GM18519 (cell line): ENCODE results near the gene PPP2R3A.
"Not testable (repeated sequence)": the region's sequence is repeated elsewhere in the genome, so short reads cannot be mapped to it uniquely, and the experiment has no call there.

Experiments
- ATAC-seq: cut with Tn5 transposase; IDR thresholded peaks from one replicate; pipeline ENCODE4 v1.9.1; 2021; ENCODE audit warnings: mild to moderate bottlenecking, moderate library complexity; ENCODE audit not compliant: unreplicated experiment, low FRiP score

Gene PPP2R3A

GRCh38 chr3:135965506-135966270 is at the start of gene PPP2R3A:
PPP2R3A (plus strand) TSS chr3:135965728; CDS start chr3:136001499, 35,771 bp downstream.
- peak; percentile 68 for ATAC-seq

- no peak for ATAC-seq
Observed at GRCh38 chr3:135916310-135916709, 49.2 kb upstream of the PPP2R3A start.

GRCh38 chr3:135917076-135917475 is 48.5 kb upstream of the PPP2R3A start:
- no peak for ATAC-seq

GRCh38 chr3:135917927-135918597 is 47.5 kb upstream of the PPP2R3A start:
- no peak for ATAC-seq

- ATAC-seq, result no peak
Observed at GRCh38 chr3:135918600-135918999, 46.9 kb upstream of the PPP2R3A start.

- no peak for ATAC-seq
Observed at GRCh38 chr3:135920275-135920674, 45.3 kb upstream of the PPP2R3A start.

GRCh38 chr3:135922903-135923250 is 42.7 kb upstream of the PPP2R3A start:
- no peak for ATAC-seq

- no peak for ATAC-seq
Observed at GRCh38 chr3:135924506-135924905, 41.0 kb upstream of the PPP2R3A start.

GRCh38 chr3:135926664-135927063 is 38.9 kb upstream of the PPP2R3A start:
- no peak for ATAC-seq

- no peak for ATAC-seq
Observed at GRCh38 chr3:135927155-135927554, 38.4 kb upstream of the PPP2R3A start.

- ATAC-seq, result no peak
Observed at GRCh38 chr3:135929670-135930069, 35.9 kb upstream of the PPP2R3A start.

- ATAC-seq, result no peak
Observed at GRCh38 chr3:135930255-135930654, 35.3 kb upstream of the PPP2R3A start.

- ATAC-seq, result not testable (repeated sequence)
Observed at GRCh38 chr3:135935171-135935570, 30.4 kb upstream of the PPP2R3A start.

- not testable (repeated sequence) for ATAC-seq
Observed at GRCh38 chr3:135937766-135938165, 27.8 kb upstream of the PPP2R3A start.

GRCh38 chr3:135944831-135945230 is 20.7 kb upstream of the PPP2R3A start:
- no peak for ATAC-seq

- ATAC-seq, result no peak
Observed at GRCh38 chr3:135950941-135951340, 14.6 kb upstream of the PPP2R3A start.

- ATAC-seq, result no peak
Observed at GRCh38 chr3:135964160-135964955, 1.2 kb upstream of the PPP2R3A start.

GRCh38 chr3:135965129-135965505 is 411 bp upstream of the PPP2R3A start:
- ATAC-seq, result no peak

GRCh38 chr3:135966271-135966961 is 888 bp downstream of the PPP2R3A start:
- peak; percentile 14 for ATAC-seq

GRCh38 chr3:135966962-135967274 is 1.4 kb downstream of the PPP2R3A start:
- ATAC-seq, result no peak

GRCh38 chr3:135967867-135968266 is 2.3 kb downstream of the PPP2R3A start:
- ATAC-seq, result no peak
